H1 (cell line): Measurements from ENCODE around the gene PTPN1. TPM values are rescaled to one million over a fixed set of nuclear protein-coding genes. Genes with fewer than 3 reads are reported as not detected.
A peak's percentile ranks its signal among the peaks of the same experiment; 100 is the strongest.

Experiments used
- CTCF ChIA-PET: fragments of 300-600 bp; sonication (Branson Sonifier 250); formaldehyde crosslinking; loops from one replicate; lab custom pipeline; 2021; ENCODE audit not compliant: partially characterized antibody; lab: Charles Lee
- POLR2A ChIA-PET: fragments of 300-600 bp; sonication (Branson Sonifier 250); formaldehyde crosslinking; loops from one replicate; lab custom pipeline; 2021; ENCODE audit warnings: inconsistent platforms; ENCODE audit not compliant: partially characterized antibody; lab: Charles Lee
- DNase-seq, 2 experiments: peaks; one replicate each; pipeline versions ENCODE4 v3.0.0 to v3.0.0-alpha.2; 2010 to 2022; ENCODE audit warnings: low spot score in 2 of 2, low read depth in 1 of 2, mixed read lengths in 1 of 2
- FAIRE-seq: peaks from 2 replicates; lab custom pipeline; 2011; peaks lifted over from hg19 to GRCh38; lab: Jason Lieb, UNC
- H2AFZ ChIP-seq: 2 replicates; pipeline ENCODE4 v1.8.1; 2012; ENCODE audit warnings: low read length, inconsistent platforms
- H2AK5ac ChIP-seq: 2 replicates; pipeline ENCODE4 v1.6.1; 2013; ENCODE audit warnings: low read depth, low read length
- H2BK120ac ChIP-seq: replicated peaks from 2 replicates; pipeline ENCODE3; 2013; ENCODE audit warnings: low read depth, low read length, inconsistent platforms
- H2BK12ac ChIP-seq: 2 replicates; pipeline ENCODE4 v1.6.1; 2013; ENCODE audit warnings: low read depth, low read length
- H2BK15ac ChIP-seq: 2 replicates; pipeline ENCODE4 v1.6.1; 2013; ENCODE audit warnings: low read length
- H2BK20ac ChIP-seq: 2 replicates; pipeline ENCODE4 v1.6.1; 2013; ENCODE audit warnings: low read length
- H2BK5ac ChIP-seq: 2 replicates; pipeline ENCODE4 v1.6.1; 2013; ENCODE audit warnings: low read depth, low read length
- H3K14ac ChIP-seq: 2 replicates; pipeline ENCODE4 v1.6.1; 2013; ENCODE audit warnings: inconsistent platforms; ENCODE audit not compliant: insufficient read length
- H3K18ac ChIP-seq: 2 replicates; pipeline ENCODE4 v1.6.1; 2013; ENCODE audit warnings: low read length; ENCODE audit errors: extremely low read depth
- H3K23ac ChIP-seq: 2 replicates; pipeline ENCODE4 v1.6.1; 2013; ENCODE audit warnings: inconsistent platforms; ENCODE audit not compliant: insufficient read length
- H3K23me2 ChIP-seq: 2 replicates; pipeline ENCODE4 v1.6.1; 2013; ENCODE audit warnings: low read depth, low read length
- H3K27ac ChIP-seq: 2 replicates; pipeline ENCODE4 v1.6.1; 2011; ENCODE audit warnings: low read depth, low read length, inconsistent platforms
- H3K27me3 ChIP-seq, 4 experiments: replicated peaks in 1 of 4; 1 replicate in 1 of 4; 2 replicates in 3 of 4; pipeline versions ENCODE4 v1.6.1 to v1.8.1; 2011 to 2013; ENCODE audit warnings: low read length in 3 of 4, mild to moderate bottlenecking in 3 of 4, inconsistent platforms in 2 of 4, mixed read lengths in 2 of 4, moderate library complexity in 1 of 4; ENCODE audit not compliant: control insufficient read depth in 3 of 4, insufficient read depth in 3 of 4; ENCODE audit errors: extremely low read depth in 1 of 4
- H3K36me3 ChIP-seq, 4 experiments: 2 replicates each; pipeline versions ENCODE4 v1.6.1 to v1.8.1; 2011 to 2013; ENCODE audit warnings: mild to moderate bottlenecking in 4 of 4, low read length in 3 of 4, moderate library complexity in 2 of 4, control low read depth in 1 of 4, inconsistent platforms in 1 of 4; ENCODE audit not compliant: insufficient read depth in 4 of 4, control insufficient read depth in 2 of 4
- H3K4ac ChIP-seq: replicated peaks from 2 replicates; pipeline ENCODE3; 2013; ENCODE audit warnings: low read length, low read depth, mixed read lengths, inconsistent platforms; ENCODE audit not compliant: insufficient read length
- H3K4me1 ChIP-seq, 4 experiments: replicated peaks in 1 of 4; 1 replicate in 1 of 4; 2 replicates in 3 of 4; pipeline versions ENCODE4 v1.6.1 to v1.8.1; 2011 to 2013; ENCODE audit warnings: low read length in 3 of 4, inconsistent platforms in 2 of 4, mixed read lengths in 1 of 4; ENCODE audit not compliant: insufficient read depth in 4 of 4, control insufficient read depth in 3 of 4
- H3K4me2 ChIP-seq, 2 experiments: 2 replicates each; pipeline versions ENCODE4 v1.6.1 to v1.8.1; 2011 to 2013; ENCODE audit warnings: low read depth in 2 of 2, low read length in 2 of 2, control low read depth in 1 of 2, inconsistent platforms in 1 of 2, mild to moderate bottlenecking in 1 of 2; ENCODE audit not compliant: insufficient read depth in 1 of 2
- H3K4me3 ChIP-seq, 4 experiments: fragments of 200-600, 300-600 bp in 1 of 4; sonication (generic), shearing (Covaris generic), sonication (Bioruptor Twin) in 1 of 4; 2 replicates each; pipeline versions ENCODE4 v1.5.1 to v1.8.1; 2011 to 2016; ENCODE audit warnings: low read length in 4 of 4, low read depth in 3 of 4, control low read depth in 2 of 4, inconsistent platforms in 2 of 4, mild to moderate bottlenecking in 2 of 4, mixed read lengths in 1 of 4, moderate library complexity in 1 of 4; ENCODE audit not compliant: insufficient read depth in 2 of 4; ENCODE audit errors: extremely low read depth in 1 of 4
- H3K56ac ChIP-seq: replicated peaks from 2 replicates; pipeline ENCODE3; 2013; ENCODE audit warnings: low read depth, mild to moderate bottlenecking, mixed read lengths, low read length, inconsistent platforms; ENCODE audit not compliant: insufficient read length
- H3K79me1 ChIP-seq: 2 replicates; pipeline ENCODE4 v1.6.1; 2013; ENCODE audit warnings: low read depth, low read length, control low read depth
- H3K79me2 ChIP-seq, 2 experiments: 2 replicates each; pipeline versions ENCODE4 v1.6.1 to v1.8.1; 2012 to 2013; ENCODE audit warnings: low read length in 2 of 2, mild to moderate bottlenecking in 2 of 2, inconsistent platforms in 1 of 2; ENCODE audit not compliant: insufficient read depth in 2 of 2, control insufficient read depth in 1 of 2
- H3K9ac ChIP-seq, 4 experiments: replicated peaks in 1 of 4; 1 replicate in 1 of 4; 2 replicates in 3 of 4; pipeline versions ENCODE4 v1.6.1 to v1.8.1; 2011 to 2013; ENCODE audit warnings: low read depth in 3 of 4, low read length in 3 of 4, control low read depth in 2 of 4, mild to moderate bottlenecking in 2 of 4, moderate library complexity in 2 of 4, inconsistent platforms in 1 of 4; ENCODE audit errors: extremely low read depth in 1 of 4
- H3K9me3 ChIP-seq, 2 experiments: 2 replicates each; pipeline versions ENCODE4 v1.6.1 to v1.8.1; 2012 to 2013; ENCODE audit warnings: mild to moderate bottlenecking in 2 of 2, moderate library complexity in 2 of 2, control low read depth in 1 of 2, inconsistent platforms in 1 of 2, low read depth in 1 of 2, low read length in 1 of 2, mixed read lengths in 1 of 2; ENCODE audit not compliant: insufficient read depth in 2 of 2
- H4K20me1 ChIP-seq, 2 experiments: replicated peaks in 1 of 2; 2 replicates each; pipeline versions ENCODE3 to v1.8.1; 2011 to 2013; ENCODE audit warnings: inconsistent platforms in 2 of 2, low read length in 2 of 2, mild to moderate bottlenecking in 1 of 2; ENCODE audit not compliant: insufficient read depth in 2 of 2, control insufficient read depth in 1 of 2
- H4K5ac ChIP-seq: 2 replicates; pipeline ENCODE4 v1.6.1; 2013; ENCODE audit warnings: low read length, low read depth, mixed read lengths, inconsistent platforms; ENCODE audit not compliant: insufficient read length
- H4K8ac ChIP-seq: 2 replicates; pipeline ENCODE4 v1.8.0; 2013; ENCODE audit warnings: mild to moderate bottlenecking, moderate library complexity, low read length, inconsistent platforms; ENCODE audit not compliant: insufficient read depth; ENCODE audit errors: extremely low read depth
- H4K91ac ChIP-seq: replicated peaks from 2 replicates; pipeline ENCODE3; 2013; ENCODE audit warnings: low read length, mixed read lengths, inconsistent platforms; ENCODE audit not compliant: insufficient read length
- BRCA1 ChIP-seq: IDR thresholded peaks from 2 replicates; pipeline ENCODE4 v1.6.1; 2012; ENCODE audit warnings: low read depth, low read length, improper control_type of control experiment
- HDAC6 ChIP-seq: IDR thresholded peaks from one replicate; pipeline ENCODE4 v1.7.1; 2012; ENCODE audit warnings: low read depth, mild to moderate bottlenecking, inconsistent platforms, low read length, moderate library complexity
- KDM1A ChIP-seq: fragments of 200-600, 300-600 bp; sonication (generic); IDR thresholded peaks from 2 replicates; pipeline ENCODE4 v1.7.1; 2016; ENCODE audit warnings: mild to moderate bottlenecking, low read length, borderline replicate concordance
- PHF8 ChIP-seq: fragments of 200-600 bp; sonication (generic); conservative IDR thresholded peaks from 2 replicates; pipeline ENCODE4 v1.7.1; 2012; ENCODE audit warnings: low read depth, mild to moderate bottlenecking, inconsistent platforms, low read length, moderate library complexity
- SIN3A ChIP-seq, 2 experiments: IDR thresholded peaks in 1 of 2; conservative IDR thresholded peaks in 1 of 2; 2 replicates each; pipeline ENCODE4 v1.6.1; 2011 to 2012; ENCODE audit warnings: low read length in 2 of 2, improper control_type of control experiment in 1 of 2, low read depth in 1 of 2, mild to moderate bottlenecking in 1 of 2
- SRF ChIP-seq: IDR thresholded peaks from 2 replicates; pipeline ENCODE4 v1.6.1; 2011; ENCODE audit warnings: mild to moderate bottlenecking, low read depth, low read length, moderate library complexity
- WGBS, 2 experiments: shearing (Covaris generic) in 1 of 2; methylation state at CpG; one replicate each; pipeline versions ENCODE4 v1.1.6 to v1.1.7; 2013 to 2015; ENCODE audit warnings: low lambda C conversion rate in 2 of 2, mixed read lengths in 2 of 2, inconsistent platforms in 1 of 2, low coverage in 1 of 2, missing lambda C conversion rate in 1 of 2; ENCODE audit not compliant: insufficient replicate concordance in 2 of 2, insufficient coverage in 1 of 2, insufficient read length in 1 of 2; ENCODE audit errors: extremely low coverage in 1 of 2, missing lambda C conversion rate in 1 of 2; 5-methylcytosine and 5-hydroxymethylcytosine counted together
- polyA plus RNA-seq, 7 experiments: library from polyadenylated mRNA; depleted of rRNA in 3 of 7; stranded (reverse) in 5 of 7; unstranded in 2 of 7; fragments of >200 nt in 5 of 7; fragments of 200-250 nt in 2 of 7; gene quantifications; 1 replicate in 5 of 7; 2 replicates in 1 of 7; 4 replicates in 1 of 7; pipeline versions ENCODE4 v1.2.1 to v1.2.3, GENCODE V29; 2011 to 2013; ENCODE audit warnings: missing spikeins in 2 of 7, mixed read lengths in 2 of 7
- total RNA-seq: library from RNA; stranded (reverse); fragmentation: NEBNext Ultra II Directional; extraction: Animal tissue kit (Norgen Biotek cat#: 25700); gene quantifications from 2 replicates; pipeline ENCODE4 v1.2.1, GENCODE V29; 2021
- TF ChIP-seq, protein P1 (sequence below): IDR thresholded peaks from 2 replicates; pipeline ENCODE4 v1.6.1; 2012; ENCODE audit warnings: low read length, inconsistent platforms
- TF ChIP-seq, protein P2 (sequence below): IDR thresholded peaks from 2 replicates; pipeline ENCODE4 v1.6.1; 2011; ENCODE audit warnings: low read depth, mild to moderate bottlenecking, low read length; ENCODE audit not compliant: insufficient read depth

Gene PTPN1
- total and polyA plus RNA-seq, 2 of the 8 experiments (the other 6 are each of a cell fraction or from before 2014, with no cell fraction given) = 18.6 to 32.1 TPM

DNA sequence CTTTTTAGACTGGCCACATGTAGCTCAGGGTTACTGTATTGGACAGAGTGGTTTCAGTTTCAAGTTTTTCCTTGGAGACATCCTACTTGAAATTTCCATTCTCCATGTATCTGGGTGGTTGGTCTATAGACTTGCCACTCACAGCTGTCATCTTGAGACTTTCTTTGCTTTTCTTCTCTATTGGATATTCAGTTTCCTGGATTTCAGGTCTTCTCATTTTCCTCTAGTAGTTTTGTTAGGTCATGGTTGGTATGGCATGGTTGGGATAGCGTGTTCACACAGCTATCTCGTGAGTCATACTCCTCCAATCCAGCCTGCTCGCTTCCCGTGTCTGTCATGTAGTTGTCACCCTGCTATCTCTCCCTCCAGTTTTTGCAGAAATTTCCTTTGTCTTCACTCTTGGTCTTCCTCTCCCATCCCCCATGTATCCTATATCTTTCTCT is 48.3 kb downstream of the PTPN1 start:
- no peak for FAIRE-seq
- H3K14ac ChIP-seq = no peak overlapping the region
- no peak overlapping the region for H2AK5ac ChIP-seq
- peaks cover 0 to 14% (median 3%) of the 10 kb centered on the region in 4 experiments; a peak in 3 of 8 replicates for H3K36me3 ChIP-seq
- no peaks in the 10 kb centered on the region for H3K27me3 ChIP-seq
- H3K9me3 ChIP-seq = no peaks in the 10 kb centered on the region
- WGBS, 2 experiments = 79% methylated on average over 4 of the region's 4 CpGs; no CpG with 5 or more reads in 1 of the 2 experiments
- H4K20me1 ChIP-seq = peaks cover 0 to 7% of the 10 kb centered on the region in 2 experiments
- no peak overlapping the region for H3K4me2 ChIP-seq
- H3K4ac ChIP-seq = no peak overlapping the region
- no peak overlapping the region for H3K27ac ChIP-seq
- no peak overlapping the region for H2BK12ac ChIP-seq
- no peak overlapping the region for H3K23ac ChIP-seq
- DNase-seq = no peak
- no peak overlapping the region for H3K9ac ChIP-seq
- H3K4me1 ChIP-seq = no peaks in the 10 kb centered on the region
- no peak overlapping the region for H4K5ac ChIP-seq
- H2BK5ac ChIP-seq = no peak overlapping the region
- H3K56ac ChIP-seq = peak overlapping the region; percentile 84
- H4K8ac ChIP-seq = no peak overlapping the region
- no peak for TF ChIP-seq PHF8
- TF ChIP-seq, protein P1, sequence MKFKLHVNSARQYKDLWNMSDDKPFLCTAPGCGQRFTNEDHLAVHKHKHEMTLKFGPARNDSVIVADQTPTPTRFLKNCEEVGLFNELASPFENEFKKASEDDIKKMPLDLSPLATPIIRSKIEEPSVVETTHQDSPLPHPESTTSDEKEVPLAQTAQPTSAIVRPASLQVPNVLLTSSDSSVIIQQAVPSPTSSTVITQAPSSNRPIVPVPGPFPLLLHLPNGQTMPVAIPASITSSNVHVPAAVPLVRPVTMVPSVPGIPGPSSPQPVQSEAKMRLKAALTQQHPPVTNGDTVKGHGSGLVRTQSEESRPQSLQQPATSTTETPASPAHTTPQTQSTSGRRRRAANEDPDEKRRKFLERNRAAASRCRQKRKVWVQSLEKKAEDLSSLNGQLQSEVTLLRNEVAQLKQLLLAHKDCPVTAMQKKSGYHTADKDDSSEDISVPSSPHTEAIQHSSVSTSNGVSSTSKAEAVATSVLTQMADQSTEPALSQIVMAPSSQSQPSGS = no peak
- TF ChIP-seq SIN3A (conservative IDR thresholded peaks at IDR 0.05 in 1 of 2, IDR thresholded peaks at IDR 0.05 in 1 of 2; ENCODE audit: low read depth in 1 of 2, low read length in 2 of 2) = no peak
- TF ChIP-seq BRCA1 = no peak
- no peak for TF ChIP-seq KDM1A
- no peak for TF ChIP-seq HDAC6
- TF ChIP-seq, protein P2, sequence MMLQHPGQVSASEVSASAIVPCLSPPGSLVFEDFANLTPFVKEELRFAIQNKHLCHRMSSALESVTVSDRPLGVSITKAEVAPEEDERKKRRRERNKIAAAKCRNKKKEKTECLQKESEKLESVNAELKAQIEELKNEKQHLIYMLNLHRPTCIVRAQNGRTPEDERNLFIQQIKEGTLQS = no peak
- no peak for TF ChIP-seq SRF
- peaks cover 6% of the 10 kb centered on the region for H3K79me1 ChIP-seq
- H2AFZ ChIP-seq = no peak overlapping the region
- H4K91ac ChIP-seq = no peak overlapping the region
- no peak overlapping the region for H2BK20ac ChIP-seq
- ChIA-PET CTCF (interaction anchor here (1.3 to 1.7 kb wide), 4 partner anchors 11 to 31 kb away, joined by 3 to 4 read pairs (median 4); no protein-coding TSS in a partner anchor), POLR2A (interaction anchor here (2.3 kb wide), 1 partner anchor 14 kb away, joined by 4 read pairs; no protein-coding TSS in a partner anchor)
- no peaks in the 10 kb centered on the region for H3K23me2 ChIP-seq
- no peak overlapping the region for H2BK120ac ChIP-seq
- no peak overlapping the region for H2BK15ac ChIP-seq
- H3K18ac ChIP-seq = no peak overlapping the region
- no peak overlapping the region for H3K4me3 ChIP-seq
- H3K79me2 ChIP-seq = peaks cover 0 to 7% of the 10 kb centered on the region in 2 experiments; a peak in 1 of 4 replicates
